Activated CD4-positive, alpha-beta T cell treated with anti-CD3 and anti-CD28 coated beads, Interleukin-2, amount 10 ng/mL, durations not matched to agents 7 days and 5 days (primary cell): ENCODE measurements around the gene RABAC1. TPM values are rescaled to one million over a fixed set of nuclear protein-coding genes. Genes with fewer than 3 reads are reported as not detected.

Experiments used
- CTCF ChIA-PET: fragments of 350-600 bp; sonication (Branson Sonifier 250); formaldehyde crosslinking; loops from one replicate; lab custom pipeline; 2021; ENCODE audit warnings: antibody characterized with exemption; lab: Charles Lee
- POLR2A ChIA-PET: fragments of 350-600 bp; sonication (Branson Sonifier 250); formaldehyde crosslinking; loops from one replicate; lab custom pipeline; 2021; ENCODE audit warnings: antibody characterized with exemption; lab: Charles Lee
- DNase-seq: peaks from one replicate; pipeline ENCODE4 v3.0.0-alpha.2; 2020
- H3K27ac Mint-ChIP-seq: one replicate; pipeline ENCODE4 v1.8.0; 2021; ENCODE audit warnings: mild to moderate bottlenecking, moderate library complexity, mixed read lengths
- H3K27me3 Mint-ChIP-seq: one replicate; pipeline ENCODE4 v1.8.0; 2021; ENCODE audit warnings: mixed read lengths
- H3K36me3 Mint-ChIP-seq: one replicate; pipeline ENCODE4 v1.8.0; 2021; ENCODE audit warnings: low read depth, mixed read lengths
- H3K4me1 Mint-ChIP-seq: one replicate; pipeline ENCODE4 v1.8.0; 2021; ENCODE audit warnings: mixed read lengths
- H3K4me3 Mint-ChIP-seq: one replicate; pipeline ENCODE4 v1.8.0; 2021; ENCODE audit warnings: mild to moderate bottlenecking, moderate library complexity, mixed read lengths
- H3K9me3 Mint-ChIP-seq: one replicate; pipeline ENCODE4 v1.8.0; 2021; ENCODE audit warnings: mixed read lengths
- total RNA-seq, 2 experiments: library from RNA; stranded (reverse); gene quantifications; one replicate each; pipeline ENCODE4 v1.2.3, GENCODE V29; 2021

RABAC1 gene
- total RNA-seq, 2 experiments from 2014 or later = 67.4 to 74.0 TPM

- ChIA-PET POLR2A (no interaction called here), CTCF (no interaction called here)
- H3K4me1 Mint-ChIP-seq = peaks cover 16% of the 10 kb centered on the region
- peaks cover 34% of the 10 kb centered on the region for H3K27me3 Mint-ChIP-seq
- H3K9me3 Mint-ChIP-seq = no peaks in the 10 kb centered on the region
- peaks cover 9% of the 10 kb centered on the region for H3K36me3 Mint-ChIP-seq
- no peak overlapping the region for H3K27ac Mint-ChIP-seq
- no peak overlapping the region for H3K4me3 Mint-ChIP-seq
- no peak for DNase-seq
Observed at GRCh38 chr19:41913538-41914423, 45.3 kb downstream of the RABAC1 start.

- Mint-ChIP-seq H3K27me3 (peaks cover 34% of the 10 kb centered on the region), H3K36me3 (peaks cover 9% of the 10 kb centered on the region)
- DNase-seq = no peak
Observed at GRCh38 chr19:41912899-41913537, 46.1 kb downstream of the RABAC1 start.

GRCh38 chr19:41911889-41912731, 47.0 kb downstream of the RABAC1 start:
- Mint-ChIP-seq H3K4me1 (peaks cover 18% of the 10 kb centered on the region), H3K4me3 (no peak overlapping the region)
- CTCF ChIA-PET = interaction anchor here (1.1 to 2.0 kb wide), 2 partner anchors 9 to 26 kb away, joined by 3 to 5 read pairs; no protein-coding TSS in a partner anchor

More at GRCh38 chr19:41912899-41913537, 46.1 kb downstream of the RABAC1 start:
- H3K27ac Mint-ChIP-seq = no peak overlapping the region
- no peaks in the 10 kb centered on the region for H3K9me3 Mint-ChIP-seq
- peaks cover 16% of the 10 kb centered on the region for H3K4me1 Mint-ChIP-seq
- POLR2A ChIA-PET = no interaction called here
- no peak overlapping the region for H3K4me3 Mint-ChIP-seq
- CTCF ChIA-PET = no interaction called here

GRCh38 chr19:41910992-41911888, 47.9 kb downstream of the RABAC1 start:
- DNase-seq = peak; percentile 29
- peaks cover 22% of the 10 kb centered on the region for H3K4me1 Mint-ChIP-seq

More at GRCh38 chr19:41911889-41912731, 47.0 kb downstream of the RABAC1 start:
- Mint-ChIP-seq H3K36me3 (peaks cover 12% of the 10 kb centered on the region), H3K9me3 (no peaks in the 10 kb centered on the region), H3K27ac (peak overlapping the region; percentile 3), H3K27me3 (peaks cover 34% of the 10 kb centered on the region)
- POLR2A ChIA-PET = interaction anchor here (0.8 to 0.9 kb wide), 2 partner anchors 16 to 371 kb away, joined by 4 to 5 read pairs; partner anchors contain the start of gene ERFL
- no peak for DNase-seq

GRCh38 chr19:41910240-41910991, 48.7 kb downstream of the RABAC1 start:
- H3K36me3 Mint-ChIP-seq = peaks cover 25% of the 10 kb centered on the region
- H3K27ac Mint-ChIP-seq = peak overlapping the region; percentile 7
- peaks cover 34% of the 10 kb centered on the region for H3K27me3 Mint-ChIP-seq
- POLR2A ChIA-PET = no interaction called here
- no peak for DNase-seq
- H3K4me1 Mint-ChIP-seq = peaks cover 27% of the 10 kb centered on the region
- no peaks in the 10 kb centered on the region for H3K9me3 Mint-ChIP-seq
- CTCF ChIA-PET = interaction anchor here (0.6 to 2.0 kb wide), 2 partner anchors 24 to 1426 kb away, joined by 3 to 5 read pairs; no protein-coding TSS in a partner anchor
- no peak overlapping the region for H3K4me3 Mint-ChIP-seq

More at GRCh38 chr19:41910992-41911888, 47.9 kb downstream of the RABAC1 start:
- ChIA-PET CTCF (interaction anchor here (1.1 to 2.0 kb wide), 2 partner anchors 8 to 25 kb away, joined by 3 to 5 read pairs; no protein-coding TSS in a partner anchor), POLR2A (interaction anchor here (0.6 to 0.9 kb wide), 2 partner anchors 372 to 1649 kb away, joined by 5 to 6 read pairs; no protein-coding TSS in a partner anchor)
- no peaks in the 10 kb centered on the region for H3K9me3 Mint-ChIP-seq
- peaks cover 34% of the 10 kb centered on the region for H3K27me3 Mint-ChIP-seq
- H3K36me3 Mint-ChIP-seq = peaks cover 18% of the 10 kb centered on the region
- H3K27ac Mint-ChIP-seq = peak overlapping the region; percentile 3
- no peak overlapping the region for H3K4me3 Mint-ChIP-seq

- no peak for DNase-seq
- ChIA-PET POLR2A (no interaction called here), CTCF (interaction anchor here (0.6 kb wide), 1 partner anchor 1425 kb away, joined by 3 read pairs; no protein-coding TSS in a partner anchor)
- Mint-ChIP-seq H3K36me3 (peaks cover 32% of the 10 kb centered on the region), H3K4me1 (peaks cover 29% of the 10 kb centered on the region), H3K4me3 (no peak overlapping the region), H3K27ac (no peak overlapping the region), H3K9me3 (no peaks in the 10 kb centered on the region), H3K27me3 (peaks cover 33% of the 10 kb centered on the region)
Observed at GRCh38 chr19:41909706-41910105, 49.4 kb downstream of the RABAC1 start.

GRCh38 chr19:41908724-41909464, 50.2 kb downstream of the RABAC1 start:
- H3K9me3 Mint-ChIP-seq = no peaks in the 10 kb centered on the region
- H3K4me3 Mint-ChIP-seq = no peak overlapping the region
- ChIA-PET POLR2A (no interaction called here), CTCF (no interaction called here)
- no peak overlapping the region for H3K27ac Mint-ChIP-seq
- H3K36me3 Mint-ChIP-seq = peaks cover 39% of the 10 kb centered on the region
- H3K4me1 Mint-ChIP-seq = peaks cover 32% of the 10 kb centered on the region
- H3K27me3 Mint-ChIP-seq = peaks cover 27% of the 10 kb centered on the region
- DNase-seq = no peak

GRCh38 chr19:41907994-41908615, 51.0 kb downstream of the RABAC1 start:
- CTCF ChIA-PET = no interaction called here
- H3K4me3 Mint-ChIP-seq = no peak overlapping the region
- peaks cover 34% of the 10 kb centered on the region for H3K4me1 Mint-ChIP-seq
- H3K27ac Mint-ChIP-seq = no peak overlapping the region
- no peaks in the 10 kb centered on the region for H3K9me3 Mint-ChIP-seq
- POLR2A ChIA-PET = no interaction called here
- no peak for DNase-seq
- H3K36me3 Mint-ChIP-seq = peaks cover 45% of the 10 kb centered on the region
- H3K27me3 Mint-ChIP-seq = peaks cover 21% of the 10 kb centered on the region

- ChIA-PET CTCF (no interaction called here), POLR2A (no interaction called here)
- Mint-ChIP-seq H3K9me3 (no peaks in the 10 kb centered on the region), H3K36me3 (peaks cover 54% of the 10 kb centered on the region), H3K27me3 (peaks cover 14% of the 10 kb centered on the region), H3K27ac (no peak overlapping the region), H3K4me1 (peaks cover 30% of the 10 kb centered on the region), H3K4me3 (no peak overlapping the region)
- DNase-seq = no peak
Observed at GRCh38 chr19:41906916-41907680, 52.0 kb downstream of the RABAC1 start.
